Measurements from ENCODE around the gene FRMD8.

GRCh38 chr11:65429724-65430405 is 43.4 kb downstream of the FRMD8 start:
- no peak for TF ChIP-seq CTCF (IDR thresholded peaks at IDR 0.05)
- peak; percentile 81 for TF ChIP-seq POLR2A (IDR thresholded peaks at IDR 0.05)
